GM21529 (cell line): ENCODE measurements around the gene PMPCA.

Experiments used
- ATAC-seq: cut with Tn5 transposase; IDR thresholded peaks from one replicate; pipeline ENCODE4 v1.9.1; 2021; ENCODE audit not compliant: unreplicated experiment

PMPCA gene

GRCh38 chr9:136373300-136374182 is 36.9 kb upstream of the PMPCA start, which contains the start of gene CARD9:
TSS of gene CARD9 (minus strand) at chr9:136373669. CDS start at chr9:136372078, 1,591 bp downstream.
- no peak for ATAC-seq

GRCh38 chr9:136374183-136374575 is 36.3 kb upstream of the PMPCA start:
- ATAC-seq, result no peak

GRCh38 chr9:136375096-136375495 is 35.4 kb upstream of the PMPCA start:
- no peak for ATAC-seq

- ATAC-seq, result no peak
Observed at GRCh38 chr9:136376457-136376856, 34.0 kb upstream of the PMPCA start.

- ATAC-seq, result no peak
Observed at GRCh38 chr9:136377341-136378169, 32.9 kb upstream of the PMPCA start.

GRCh38 chr9:136378170-136379002 is 32.1 kb upstream of the PMPCA start:
- ATAC-seq, result no peak

- ATAC-seq, result no peak
Observed at GRCh38 chr9:136379003-136379287, 31.5 kb upstream of the PMPCA start.

GRCh38 chr9:136379401-136379800 is 31.1 kb upstream of the PMPCA start:
- no peak for ATAC-seq

GRCh38 chr9:136379891-136380290 is 30.6 kb upstream of the PMPCA start:
- ATAC-seq, result no peak

GRCh38 chr9:136380381-136380780 is 30.1 kb upstream of the PMPCA start:
- ATAC-seq, result no peak

GRCh38 chr9:136381311-136381710 is 29.1 kb upstream of the PMPCA start:
- no peak for ATAC-seq

GRCh38 chr9:136381966-136382513 is 28.4 kb upstream of the PMPCA start:
- no peak for ATAC-seq

- no peak for ATAC-seq
Observed at GRCh38 chr9:136383436-136383835, 27.0 kb upstream of the PMPCA start.

- ATAC-seq, result no peak
Observed at GRCh38 chr9:136385015-136385414, 25.4 kb upstream of the PMPCA start.

- ATAC-seq, result no peak
Observed at GRCh38 chr9:136386018-136386417, 24.4 kb upstream of the PMPCA start.

- ATAC-seq, result no peak
Observed at GRCh38 chr9:136387217-136387616, 23.2 kb upstream of the PMPCA start.

GRCh38 chr9:136389396-136389795 is 21.1 kb upstream of the PMPCA start:
- no peak for ATAC-seq

- ATAC-seq, result no peak
Observed at GRCh38 chr9:136391737-136392537, 18.5 kb upstream of the PMPCA start.

- ATAC-seq, result no peak
Observed at GRCh38 chr9:136392538-136393449, 17.7 kb upstream of the PMPCA start.
